Measurements from ENCODE around the gene ZFYVE9. TPM values are rescaled to one million over a fixed set of nuclear protein-coding genes. Genes with fewer than 3 reads are reported as not detected.

The ZFYVE9 gene
- total and polyA plus RNA-seq, 2 of the 13 experiments (the other 11 are each of a cell fraction or from before 2014, with no cell fraction given): 9.2 to 19.8 TPM

- TF ChIP-seq ZNF484 (CRISPR knock-in tag; IDR thresholded peaks at IDR 0.05; ENCODE audit: borderline replicate concordance, low read depth): no peak
- no peak for TF ChIP-seq ZNF615 (CRISPR knock-in tag; IDR thresholded peaks at IDR 0.05; ENCODE audit: borderline replicate concordance)
- no peak for TF ChIP-seq ELK4 (CRISPR knock-in tag; IDR thresholded peaks at IDR 0.05; ENCODE audit: borderline replicate concordance)
- peak; percentile 96 for TF ChIP-seq UBTF (CRISPR knock-in tag; IDR thresholded peaks at IDR 0.05)
- peak; percentile 92 for TF ChIP-seq ZNF777 (CRISPR knock-in tag; IDR thresholded peaks at IDR 0.05)
- no peak for TF ChIP-seq ZNF281 (CRISPR knock-in tag; IDR thresholded peaks at IDR 0.05; ENCODE audit: borderline replicate concordance)
- no peak for TF ChIP-seq ZBTB20 (CRISPR knock-in tag; IDR thresholded peaks at IDR 0.05; ENCODE audit: borderline replicate concordance, low read depth)
- no peak for TF ChIP-seq ZNF761 (CRISPR knock-in tag; conservative IDR thresholded peaks at IDR 0.05)
- TF ChIP-seq HNRNPL (IDR thresholded peaks at IDR 0.05; ENCODE audit: low read depth, low read length): no peak
- TF ChIP-seq ETV5 (CRISPR knock-in tag; IDR thresholded peaks at IDR 0.05; ENCODE audit: borderline replicate concordance): no peak; the same call in 1 of the 2 replicates
- no peak; the same call in 1 of the 2 replicates for TF ChIP-seq MTA1 (CRISPR knock-in tag; IDR thresholded peaks at IDR 0.05; ENCODE audit: borderline replicate concordance)
- no peak for TF ChIP-seq HNRNPH1 (optimal IDR thresholded peaks at IDR 0.05; ENCODE audit: low read depth, low read length)
- TF ChIP-seq ZFP36L2 (CRISPR knock-in tag; IDR thresholded peaks at IDR 0.05): no peak
- TF ChIP-seq DNMT1 (CRISPR knock-in tag; IDR thresholded peaks at IDR 0.05): no peak
- no peak for TF ChIP-seq ZNF260 (CRISPR knock-in tag; IDR thresholded peaks at IDR 0.05; ENCODE audit: borderline replicate concordance, low read depth)
- no peak for TF ChIP-seq PHF5A (CRISPR knock-in tag; IDR thresholded peaks at IDR 0.05; ENCODE audit: low read depth, unreplicated experiment)
- 0 out of 2 replicates have a peak, but pooled peaks have one; percentile 15 for TF ChIP-seq NR0B2 (CRISPR knock-in tag; IDR thresholded peaks at IDR 0.05)
- peak; percentile 41; the same call in 1 of the 2 replicates for TF ChIP-seq TAF1 (CRISPR knock-in tag; IDR thresholded peaks at IDR 0.05)
- TF ChIP-seq SNAPC2 (CRISPR knock-in tag; IDR thresholded peaks at IDR 0.05): no peak
- TF ChIP-seq TIGD3 (CRISPR knock-in tag; IDR thresholded peaks at IDR 0.05; ENCODE audit: borderline replicate concordance): no peak
These were observed 613 bp downstream of the ZFYVE9 start (continued) for GRCh38 chr1:52142220-52143183.

Measured in HepG2 (cell line).